H1 (cell line): ENCODE results near the gene TPPP2. TPM values are rescaled to one million over a fixed set of nuclear protein-coding genes. Genes with fewer than 3 reads are reported as not detected.

Source experiments
- CHD7 ChIP-seq: fragments of 300-600 bp; sonication (generic); IDR thresholded peaks from 2 replicates; pipeline ENCODE4 v1.7.1; 2012; ENCODE audit warnings: low read length, moderate library complexity, mild to moderate bottlenecking, inconsistent platforms; ENCODE audit not compliant: insufficient replicate concordance
- YY1 ChIP-seq: IDR thresholded peaks from 2 replicates; pipeline ENCODE4 v1.6.1; 2011; ENCODE audit warnings: low read depth, mild to moderate bottlenecking, low read length
- polyA plus RNA-seq, 7 experiments: library from polyadenylated mRNA; depleted of rRNA in 3 of 7; stranded (reverse) in 5 of 7; unstranded in 2 of 7; fragments of >200 nt in 5 of 7; fragments of 200-250 nt in 2 of 7; gene quantifications; 1 replicate in 5 of 7; 2 replicates in 1 of 7; 4 replicates in 1 of 7; pipeline versions ENCODE4 v1.2.1 to v1.2.3, GENCODE V29; 2011 to 2013; ENCODE audit warnings: missing spikeins in 2 of 7, mixed read lengths in 2 of 7
- total RNA-seq: library from RNA; stranded (reverse); fragmentation: NEBNext Ultra II Directional; extraction: Animal tissue kit (Norgen Biotek cat#: 25700); gene quantifications from 2 replicates; pipeline ENCODE4 v1.2.1, GENCODE V29; 2021

Gene TPPP2
- total and polyA plus RNA-seq, 2 of the 8 experiments (the other 6 are each of a cell fraction or from before 2014, with no cell fraction given), result not detected

- TF ChIP-seq CHD7 (no peak), YY1 (no peak)
Observed at GRCh38 chr14:21017528-21018245, 12.3 kb upstream of the TPPP2 start (continued).
